CD4-positive, alpha-beta T cell treated with Interleukin-17A for 1 hour (primary cell): Measurements from ENCODE around the gene KBTBD4.
A peak's percentile ranks its signal among the peaks of the same experiment; 100 is the strongest.
"Not testable (repeated sequence)": the region's sequence is repeated elsewhere in the genome, so short reads cannot be mapped to it uniquely, and the experiment has no call there.

Source experiments
- DNase-seq: peaks from one replicate; pipeline ENCODE4 v3.0.0-alpha.2; 2020

Gene KBTBD4

DNA sequence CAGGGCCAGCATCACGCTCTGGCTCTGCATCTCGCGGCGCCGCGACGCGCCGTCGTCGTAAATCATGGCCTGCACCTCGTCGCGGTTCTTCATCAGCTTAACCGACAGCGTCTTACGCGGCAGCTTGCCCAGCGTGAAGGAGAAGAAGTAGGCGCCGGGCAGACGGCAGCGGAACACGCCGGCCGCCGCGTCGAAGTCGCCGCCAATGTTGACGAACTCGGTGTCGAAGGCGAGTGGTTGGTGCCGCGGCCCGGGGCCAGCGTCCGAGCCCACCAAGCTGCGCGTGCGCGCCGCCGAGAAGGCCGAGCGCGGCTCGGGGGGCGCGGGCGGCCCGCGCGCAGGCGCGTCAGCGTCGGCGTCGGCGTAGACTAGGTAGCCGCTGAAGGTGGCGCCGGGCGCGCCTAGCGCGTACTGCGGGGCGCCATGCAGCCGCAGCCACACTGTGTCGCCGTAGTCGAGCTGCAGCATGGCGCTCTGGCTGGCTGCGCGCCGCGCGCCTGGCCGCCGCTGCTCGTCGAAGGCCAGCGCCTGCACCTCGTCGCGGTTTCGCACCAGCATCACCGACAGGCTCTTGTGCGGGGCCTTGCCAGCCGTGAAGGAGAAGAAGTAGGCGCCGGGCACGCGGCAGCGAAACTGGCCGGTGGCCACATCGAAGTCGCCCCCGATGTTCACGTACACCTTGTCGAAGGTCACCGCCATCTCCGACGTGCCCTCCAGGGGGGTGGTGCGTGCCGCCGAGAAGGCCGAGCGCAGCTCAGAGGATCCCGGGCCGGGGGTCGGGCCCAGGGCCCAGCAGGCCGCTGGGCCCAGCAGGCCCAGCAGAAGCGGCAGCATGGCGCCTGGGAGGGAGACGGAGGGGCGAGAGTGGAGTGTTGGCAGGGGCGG lies 11.4 kb upstream of the KBTBD4 start:
- DNase-seq, result no peak

DNA sequence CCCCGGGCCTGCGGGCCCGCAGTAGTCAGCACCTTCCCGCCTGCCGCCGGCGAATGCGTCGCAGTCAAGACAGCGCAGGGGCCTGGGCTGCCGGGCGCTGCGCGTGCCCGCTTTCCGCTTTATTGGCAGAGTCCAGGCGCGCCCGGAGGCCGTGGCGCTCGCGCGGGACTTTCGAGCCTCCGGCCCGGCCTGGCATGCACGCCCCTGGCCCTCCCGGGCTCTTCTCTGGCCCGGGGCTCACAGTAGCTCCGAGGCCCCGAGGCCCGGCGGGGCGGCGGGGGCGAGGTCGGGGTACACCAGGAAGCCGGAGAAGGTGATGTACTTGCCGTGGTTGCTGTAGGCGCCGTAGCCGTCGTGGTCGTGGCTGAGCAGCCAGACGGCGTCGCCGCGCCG lies 10.8 kb upstream of the KBTBD4 start:
- no peak for DNase-seq

- no peak for DNase-seq
Measured at GRCh38 chr11:47589118-47589517, 10.3 kb upstream of the KBTBD4 start.

GRCh38 chr11:47587723-47588326 lies 9.1 kb upstream of the KBTBD4 start:
- DNase-seq, result no peak

DNA sequence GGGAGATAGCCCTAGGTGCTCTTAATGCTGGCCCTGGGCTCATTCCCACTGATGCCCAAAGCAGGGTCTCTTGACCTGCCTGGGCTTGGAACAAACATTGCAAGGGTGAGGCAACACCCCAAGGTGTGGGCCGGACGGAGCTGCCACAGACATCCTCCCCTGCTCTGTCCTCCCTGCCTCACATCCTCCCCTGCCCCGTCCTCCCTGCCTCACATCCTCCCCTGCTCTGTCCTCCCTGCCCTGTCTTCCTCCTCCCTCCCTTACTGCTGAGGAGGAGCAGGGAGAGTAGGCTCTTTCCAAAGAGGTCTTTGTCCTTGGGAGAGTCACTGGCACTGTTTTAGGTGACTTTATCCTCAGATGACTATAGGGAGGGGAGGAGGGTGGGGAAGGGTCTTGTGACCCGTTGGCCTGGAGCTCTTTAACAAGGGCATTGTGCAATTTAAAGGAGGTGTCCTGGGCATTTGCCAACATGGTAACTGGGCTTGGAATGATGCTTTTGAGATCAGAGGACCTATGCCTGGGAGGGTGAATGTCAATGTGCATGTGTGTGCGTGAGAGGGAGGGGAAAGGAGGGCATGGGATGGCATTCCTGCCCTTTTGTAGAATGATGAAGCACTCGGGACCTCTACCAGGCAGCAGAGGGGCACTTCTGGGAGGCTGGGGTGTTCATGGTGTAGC lies 8.4 kb upstream of the KBTBD4 start:
- no peak for DNase-seq

DNA sequence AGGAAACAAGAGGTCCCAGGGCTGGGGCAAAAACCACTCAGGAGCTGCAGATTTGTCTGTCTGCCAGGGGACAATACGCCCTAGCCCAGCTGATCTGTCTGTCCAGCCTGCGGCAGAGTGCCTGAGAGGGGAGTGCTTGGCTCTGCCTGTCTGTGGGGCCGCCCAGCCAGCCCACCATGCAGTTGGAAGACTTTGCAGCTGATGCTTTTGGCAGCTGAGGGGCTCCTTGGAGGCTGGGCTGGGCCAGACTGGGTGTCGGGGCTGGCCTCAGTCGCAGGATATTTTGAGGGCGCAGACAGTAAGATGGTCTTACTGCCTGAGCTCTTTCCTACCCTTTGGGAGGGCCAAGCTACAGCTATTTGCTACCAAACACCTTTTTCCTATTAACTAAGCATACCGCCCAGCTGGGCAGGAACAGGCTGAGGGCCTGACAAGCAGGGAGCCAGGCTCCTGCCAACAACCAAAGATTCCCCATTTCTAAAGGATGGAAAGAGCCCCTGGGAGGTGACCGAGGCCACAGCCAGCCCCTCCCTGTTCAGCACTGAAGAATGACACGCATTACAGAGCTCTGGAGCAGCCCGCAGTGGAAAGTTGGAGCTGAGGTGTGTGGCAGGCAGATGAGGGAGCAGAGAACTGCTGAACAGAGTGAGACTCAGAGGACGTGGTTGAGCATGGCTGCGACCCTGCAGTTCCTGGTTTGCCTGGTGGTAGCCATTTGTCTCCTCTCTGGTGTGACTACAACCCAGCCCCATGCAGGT lies 7.5 kb upstream of the KBTBD4 start, which contains the start of gene FAM180B:
Gene FAM180B (plus strand): TSS at position 581 of the 758 bp plus-strand sequence. CDS start 91 bp downstream, at position 672.
- no peak for DNase-seq

GRCh38 chr11:47583844-47584243 lies 5.1 kb upstream of the KBTBD4 start:
- no peak for DNase-seq

- DNase-seq, result no peak
Measured at GRCh38 chr11:47577460-47578041, 1.2 kb downstream of the KBTBD4 start.

- no peak for DNase-seq
Measured at GRCh38 chr11:47573321-47573720, 5.4 kb downstream of the KBTBD4 start.

DNA sequence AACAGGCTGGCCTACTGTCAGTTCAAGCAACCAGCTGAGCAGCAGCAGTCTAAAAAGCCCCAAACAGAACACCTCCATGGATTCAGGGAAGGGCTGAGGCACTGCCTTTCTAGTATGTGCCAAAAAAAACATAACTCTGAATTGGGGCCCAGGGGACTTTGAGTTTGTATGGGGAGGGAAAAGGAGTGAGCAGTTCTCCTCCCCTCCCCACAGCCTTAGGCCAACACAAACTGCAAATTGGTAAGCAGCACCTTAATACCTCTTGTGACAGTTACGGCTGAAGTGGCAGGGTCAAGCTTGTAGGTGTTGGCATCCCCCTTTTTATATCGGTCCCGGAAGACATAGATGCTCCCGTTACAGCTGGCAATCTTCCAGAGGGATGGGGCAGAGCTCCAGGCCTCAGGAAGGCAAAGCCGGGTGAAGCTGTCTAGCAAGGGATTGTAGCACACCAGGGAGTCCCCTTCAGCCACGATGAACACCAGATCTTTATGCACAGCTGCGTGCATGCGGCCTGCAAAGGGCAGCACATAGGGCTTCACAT lies 6.0 kb downstream of the KBTBD4 start:
- DNase-seq, result no peak

DNA sequence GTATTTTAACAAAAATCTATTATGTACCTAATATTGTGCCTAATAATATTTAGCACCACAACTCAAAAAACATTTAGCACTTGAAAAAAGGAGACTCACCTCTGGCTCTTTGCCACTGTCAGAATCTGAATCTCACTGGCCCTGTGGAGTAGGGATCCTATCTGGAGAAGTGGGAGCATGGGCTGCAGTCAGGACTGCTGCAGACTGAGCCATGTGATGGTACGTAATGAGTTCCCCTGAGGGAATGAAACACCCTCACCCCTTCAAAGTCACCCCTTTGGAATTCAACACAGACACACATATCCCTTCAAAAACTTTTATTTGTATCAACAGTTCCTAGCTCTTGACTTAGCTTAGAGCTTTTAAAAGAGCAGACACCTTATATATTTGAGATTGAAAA lies 6.9 kb downstream of the KBTBD4 start:
- no peak for DNase-seq

DNA sequence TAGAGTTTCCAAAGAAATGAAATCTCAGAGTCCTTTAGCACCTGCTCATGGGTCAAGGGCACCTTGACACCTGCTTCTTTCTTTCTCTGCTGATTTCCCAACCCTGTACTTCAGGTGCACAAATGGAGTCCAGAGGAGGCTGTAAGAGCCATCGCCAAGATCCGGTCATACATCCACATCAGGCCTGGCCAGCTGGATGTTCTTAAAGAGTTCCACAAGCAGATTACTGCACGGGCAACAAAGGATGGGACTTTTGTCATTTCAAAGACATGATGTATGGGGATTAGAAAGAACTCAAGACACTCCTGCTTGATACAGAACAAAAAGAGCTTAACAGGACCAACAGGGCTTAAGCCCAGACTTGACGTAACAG lies 7.4 kb downstream of the KBTBD4 start:
- no peak for DNase-seq

DNA sequence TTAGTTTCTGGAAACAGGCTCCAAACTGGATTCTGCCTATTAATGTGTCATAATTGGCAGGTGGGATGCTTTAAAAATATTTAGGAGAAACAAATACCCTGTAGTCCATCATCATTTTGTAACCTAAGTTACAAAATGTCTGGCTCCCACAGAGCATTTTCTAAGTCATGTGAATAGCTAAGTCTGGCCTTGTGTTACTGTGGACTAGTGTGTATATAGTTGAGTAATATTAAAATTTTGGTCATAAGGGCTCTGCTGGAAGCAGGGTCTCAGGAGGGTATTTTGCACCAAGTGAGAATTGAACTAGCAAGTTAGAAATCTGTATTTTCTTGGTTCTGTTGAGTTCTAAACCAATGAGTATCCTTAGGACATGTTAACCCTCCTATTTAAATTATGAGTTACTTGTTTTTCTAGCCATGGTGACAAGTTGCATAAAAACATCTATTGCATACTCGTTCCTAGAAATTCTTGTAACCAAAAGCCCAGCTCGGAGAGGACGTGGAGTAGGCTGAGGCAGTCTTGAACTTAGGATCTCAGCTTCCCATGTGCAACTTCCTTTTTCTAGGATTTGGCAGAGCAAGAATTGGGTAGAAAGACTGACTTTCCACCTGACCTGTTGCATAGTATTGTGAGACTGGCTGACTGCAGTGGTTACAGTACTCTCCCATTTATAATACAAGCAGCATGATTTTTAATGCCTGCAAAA lies 8.0 kb downstream of the KBTBD4 start:
- DNase-seq, result no peak

- DNase-seq, result no peak
Measured at GRCh38 chr11:47569646-47570045, 9.1 kb downstream of the KBTBD4 start.

DNA sequence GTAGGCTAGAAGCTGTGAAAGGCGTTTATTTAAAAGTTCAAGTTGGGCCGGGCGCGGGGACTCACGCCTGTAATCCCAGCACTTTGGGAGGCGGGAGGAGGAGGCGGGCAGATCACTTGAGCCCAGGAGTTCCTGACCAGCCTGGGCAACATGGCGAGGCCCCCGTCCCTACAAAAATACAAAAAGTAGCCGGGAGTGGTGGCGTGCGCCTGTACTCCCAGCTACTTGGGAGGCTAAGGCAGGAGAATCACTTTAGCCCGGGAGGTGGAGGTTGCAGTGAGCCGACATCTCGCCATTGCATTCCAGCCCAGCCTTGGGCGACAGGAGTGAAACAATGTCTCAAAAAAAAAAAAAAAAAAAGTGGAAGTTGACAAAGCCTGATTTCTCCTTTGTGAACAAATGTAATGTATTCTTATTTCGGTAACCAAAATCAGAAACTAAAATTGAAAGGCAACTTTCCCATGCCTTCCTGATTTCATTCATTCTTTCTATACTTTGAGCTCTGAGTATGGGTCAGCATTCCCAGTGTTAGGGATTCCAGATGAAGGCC lies 12.5 kb downstream of the KBTBD4 start:
- DNase-seq, result no peak

GRCh38 chr11:47565340-47566148 lies 13.2 kb downstream of the KBTBD4 start, which contains the start of gene PTPMT1:
TSS of gene PTPMT1 (plus strand) at chr11:47565599. CDS start at chr11:47565623, 24 bp downstream.
- DNase-seq, result peak; percentile 72

- DNase-seq, result no peak
Measured at GRCh38 chr11:47564933-47565339, 13.8 kb downstream of the KBTBD4 start.

- not testable (repeated sequence) for DNase-seq
Measured at GRCh38 chr11:47564366-47564765, 14.4 kb downstream of the KBTBD4 start.

DNA sequence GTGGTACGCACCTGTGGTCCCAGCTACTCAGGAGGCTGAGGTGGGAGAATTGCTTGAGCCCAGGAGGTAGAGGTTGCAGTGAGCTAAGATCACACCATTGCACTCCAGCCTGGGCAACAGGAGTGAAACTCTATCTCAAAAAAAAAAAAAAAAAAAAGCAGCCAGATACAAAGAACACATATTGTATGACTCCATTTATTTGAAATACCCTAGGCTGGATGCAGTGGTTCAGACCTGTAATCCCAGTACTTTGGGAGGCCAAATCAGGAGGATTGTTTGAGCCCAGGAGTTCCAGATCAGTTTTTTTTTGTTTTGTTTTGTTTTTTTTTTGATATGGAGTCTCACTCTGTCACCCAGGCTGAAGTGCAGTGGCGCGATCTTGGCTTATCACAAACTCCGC lies 16.4 kb downstream of the KBTBD4 start:
- DNase-seq, result not testable (repeated sequence)

DNA sequence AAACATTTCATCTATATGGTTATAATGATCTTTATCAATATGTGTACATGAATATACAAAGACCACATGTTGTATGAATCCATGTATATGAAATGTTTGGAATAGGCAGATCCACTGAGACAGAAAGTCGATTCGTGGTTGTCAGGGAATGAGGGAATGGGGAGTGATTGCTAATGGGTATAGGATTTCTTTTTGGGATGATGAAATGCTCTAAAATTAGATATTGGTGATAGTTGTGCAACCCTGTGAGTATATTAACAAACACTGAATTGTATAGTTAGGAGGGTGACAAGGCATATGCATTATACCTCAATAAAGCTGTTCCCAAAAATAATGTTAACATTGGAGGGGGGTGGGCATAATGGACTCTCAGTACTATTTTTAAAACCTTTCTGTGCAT lies 18.3 kb downstream of the KBTBD4 start:
- DNase-seq, result no peak
